Motor neuron (in vitro differentiated cells): ENCODE data around the gene TBX20. TPM values are rescaled to one million over a fixed set of nuclear protein-coding genes. Genes with fewer than 3 reads are reported as not detected.

Experiments
- total RNA-seq, 8 experiments: library from RNA; unstranded; fragments of 300-600 nt; gene quantifications; 2 replicates each; pipeline versions ENCODE4 v1.2.3 to v1.2.4, GENCODE V29; 2022

The TBX20 gene
- total RNA-seq, 8 experiments from 2014 or later, result 0.09 to 0.43 (median 0.17) TPM; not detected in 3

Other genes with a start within 250 kb of the TBX20 start
- gene DPY19L1, start 216.6 kb downstream of the TBX20 start, total RNA-seq, result 10 to 100 TPM in 5 of 8 experiments, 1 to 10 TPM in 3; 7.6 to 50.2 (median 23.1) TPM